HG02623 (cell line): ENCODE measurements around the gene HVCN1.
"Not testable (repeated sequence)": the region's sequence is repeated elsewhere in the genome, so short reads cannot be mapped to it uniquely, and the experiment has no call there.

Experiments used
- ATAC-seq: cut with Tn5 transposase; IDR thresholded peaks from one replicate; pipeline ENCODE4 v1.9.1; 2021; ENCODE audit warnings: moderate library complexity; ENCODE audit not compliant: unreplicated experiment

The HVCN1 gene, protein sequence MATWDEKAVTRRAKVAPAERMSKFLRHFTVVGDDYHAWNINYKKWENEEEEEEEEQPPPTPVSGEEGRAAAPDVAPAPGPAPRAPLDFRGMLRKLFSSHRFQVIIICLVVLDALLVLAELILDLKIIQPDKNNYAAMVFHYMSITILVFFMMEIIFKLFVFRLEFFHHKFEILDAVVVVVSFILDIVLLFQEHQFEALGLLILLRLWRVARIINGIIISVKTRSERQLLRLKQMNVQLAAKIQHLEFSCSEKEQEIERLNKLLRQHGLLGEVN

DNA sequence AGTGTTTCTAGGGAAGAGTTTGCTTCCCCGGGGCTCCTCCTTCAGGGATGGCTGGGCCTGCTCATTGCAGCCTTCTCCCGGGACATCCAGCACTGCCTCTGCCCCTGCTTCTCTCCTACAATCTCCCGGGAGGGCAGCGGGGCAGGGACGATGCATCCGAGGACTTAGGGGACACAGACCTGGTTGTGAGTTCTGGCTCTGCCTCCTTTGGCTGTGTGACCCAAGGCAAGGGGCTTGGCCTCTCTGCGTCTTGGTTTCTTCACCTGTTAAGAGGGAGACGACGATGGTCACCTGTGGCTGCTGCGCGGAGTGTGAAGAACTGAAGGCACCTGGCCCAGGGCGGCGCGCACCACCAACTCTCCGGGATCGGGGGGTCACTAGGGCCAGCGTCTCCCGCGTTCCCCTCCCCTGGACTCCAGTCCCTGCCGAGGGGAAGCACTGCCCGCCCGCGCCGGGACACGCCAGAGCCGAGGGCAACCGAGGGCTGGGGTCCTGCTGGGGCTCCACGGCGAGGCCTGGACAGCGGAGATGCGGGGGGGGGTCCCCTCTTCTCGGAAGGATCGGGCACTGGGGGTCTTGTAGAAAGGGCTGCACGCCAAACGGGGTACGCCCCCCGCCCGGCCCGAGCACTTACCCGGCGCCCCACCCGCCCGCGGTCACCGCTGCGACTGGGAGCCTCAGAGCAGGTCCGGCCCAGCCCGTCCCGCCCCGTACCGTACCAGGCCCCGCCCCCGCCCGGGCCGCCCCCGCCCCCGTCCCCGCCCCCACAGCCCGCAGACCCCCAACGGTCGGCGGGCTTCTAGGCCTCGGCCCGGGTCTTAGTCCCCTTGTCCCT, at the start of gene HVCN1:
Gene HVCN1 (minus strand): TSS at position 670 of the 835 bp plus-strand sequence. CDS start 5,870 bp downstream, outside the sequence.
- ATAC-seq: no peak

DNA sequence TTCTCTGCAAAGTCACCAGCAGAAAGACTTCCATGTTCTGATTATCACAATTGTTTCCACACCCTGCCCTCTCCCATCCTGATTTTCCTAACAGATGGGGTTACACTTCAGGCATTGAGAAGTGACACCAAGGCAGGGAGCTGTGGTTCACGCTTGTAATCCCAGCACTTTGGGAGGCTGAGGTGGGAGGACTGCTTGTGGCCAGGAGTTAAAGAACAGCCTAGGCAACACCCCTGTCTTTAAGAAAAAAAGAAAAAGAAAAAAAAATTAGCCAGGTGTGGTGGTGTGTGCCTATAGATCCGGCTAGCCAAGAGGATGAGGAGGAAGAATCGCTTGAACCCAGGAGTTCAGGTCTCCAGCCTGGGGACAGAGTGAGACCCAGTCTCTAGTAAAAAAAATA, 48.6 kb upstream of the HVCN1 start:
- ATAC-seq: no peak

DNA sequence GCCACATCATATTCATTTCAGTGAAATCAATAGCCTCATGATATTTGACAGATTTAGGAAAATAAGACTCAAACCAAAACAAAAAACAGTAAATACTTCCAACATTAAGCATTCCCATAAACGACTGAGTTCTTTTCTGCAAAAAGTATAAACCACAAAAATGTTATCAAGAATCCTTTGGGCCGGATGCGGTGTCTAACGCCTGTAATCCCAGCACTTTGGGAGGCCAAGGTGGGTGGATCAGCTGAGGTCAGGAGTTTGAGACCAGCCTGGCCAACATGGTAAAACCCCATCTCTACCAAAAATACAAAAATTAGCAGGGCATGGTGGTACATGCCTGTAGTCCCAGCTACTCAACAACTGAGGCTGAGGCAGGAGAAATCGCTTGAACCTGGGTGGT, 48.1 kb upstream of the HVCN1 start:
- not testable (repeated sequence) for ATAC-seq

DNA sequence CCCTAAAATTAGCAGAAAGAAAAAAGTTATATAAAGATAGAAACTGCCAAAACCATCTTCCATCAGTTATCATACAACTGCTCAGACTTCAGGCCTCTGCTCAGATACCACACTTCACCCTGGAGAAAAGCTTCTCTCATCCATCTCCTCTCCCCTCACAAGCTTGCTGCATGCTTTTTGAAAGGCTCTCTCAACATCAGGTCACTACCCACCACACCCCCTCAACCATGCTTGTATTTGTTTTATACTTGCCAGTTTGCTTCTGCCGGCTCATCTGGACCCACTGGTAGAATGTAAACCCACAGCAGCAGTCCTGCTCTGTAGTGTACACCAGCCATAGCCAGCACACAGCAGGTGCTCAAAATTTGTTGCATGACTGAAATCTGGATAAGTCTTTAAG, 45.0 kb upstream of the HVCN1 start:
- ATAC-seq: no peak

DNA sequence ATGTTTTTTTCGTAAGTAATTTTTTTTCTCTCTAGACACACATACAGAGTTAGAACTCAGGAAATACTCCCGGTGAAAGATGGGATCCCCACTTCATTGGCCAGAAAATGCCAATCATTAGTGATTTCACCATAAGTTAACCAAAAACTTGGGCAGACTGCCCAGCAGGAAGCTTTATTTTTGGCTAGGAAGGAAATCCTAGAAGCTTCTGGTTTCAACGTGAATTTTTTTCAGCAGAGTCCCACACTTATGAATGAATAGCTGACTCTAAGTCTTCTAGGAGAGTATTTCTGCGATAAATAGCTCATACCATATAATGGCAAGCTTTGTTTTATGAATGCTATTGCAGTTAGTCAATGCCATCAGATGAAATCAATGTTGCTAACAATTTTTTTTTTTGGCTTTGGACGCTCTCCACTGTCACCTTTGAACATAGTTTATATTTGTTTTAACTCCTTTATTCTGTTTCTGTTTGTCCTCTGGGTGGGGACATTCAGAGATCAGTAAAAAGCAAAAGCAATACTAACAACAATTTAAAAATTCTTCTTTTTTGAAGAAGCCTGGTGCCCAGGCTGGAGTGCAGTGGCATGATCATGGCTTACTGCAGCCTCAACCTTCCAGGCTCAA, 44.3 kb upstream of the HVCN1 start:
- ATAC-seq: no peak

DNA sequence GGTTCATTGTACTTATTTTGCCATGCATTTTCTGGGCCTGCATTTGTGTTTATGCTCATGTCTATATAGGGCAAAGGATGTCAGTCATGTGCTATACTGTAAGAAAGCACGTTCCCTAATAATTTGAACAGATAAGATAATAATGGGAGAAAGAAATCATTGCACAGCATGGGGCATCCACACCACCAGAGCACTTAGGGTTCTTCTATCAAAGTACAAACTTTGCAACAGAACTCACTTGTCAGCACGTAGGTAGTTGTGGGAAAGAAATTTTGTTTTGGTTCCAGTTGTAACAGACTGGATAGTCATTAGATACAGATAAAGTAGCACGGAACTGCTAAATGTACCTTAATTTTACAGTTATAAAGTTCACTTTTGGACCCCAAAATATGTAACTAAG, 43.7 kb upstream of the HVCN1 start:
- no peak for ATAC-seq

DNA sequence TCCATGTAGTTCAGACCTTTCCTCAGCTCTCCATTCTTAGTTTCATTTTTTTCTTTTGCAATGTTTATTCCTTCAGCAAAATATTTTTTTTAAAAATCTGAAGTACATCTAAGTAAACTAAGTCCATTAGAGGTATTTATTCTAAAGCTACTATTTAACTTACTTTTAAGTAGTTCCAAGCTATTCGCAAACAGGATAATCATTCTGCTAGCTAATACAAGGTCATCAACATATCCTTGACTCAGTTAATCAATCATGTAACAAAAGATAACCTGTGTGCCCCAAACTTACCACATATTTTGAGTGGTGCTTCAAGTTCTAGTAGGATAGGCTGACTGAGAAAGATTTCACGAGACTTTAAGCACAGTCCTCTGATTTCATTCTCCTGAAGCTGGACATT, 42.6 kb upstream of the HVCN1 start:
- no peak for ATAC-seq

DNA sequence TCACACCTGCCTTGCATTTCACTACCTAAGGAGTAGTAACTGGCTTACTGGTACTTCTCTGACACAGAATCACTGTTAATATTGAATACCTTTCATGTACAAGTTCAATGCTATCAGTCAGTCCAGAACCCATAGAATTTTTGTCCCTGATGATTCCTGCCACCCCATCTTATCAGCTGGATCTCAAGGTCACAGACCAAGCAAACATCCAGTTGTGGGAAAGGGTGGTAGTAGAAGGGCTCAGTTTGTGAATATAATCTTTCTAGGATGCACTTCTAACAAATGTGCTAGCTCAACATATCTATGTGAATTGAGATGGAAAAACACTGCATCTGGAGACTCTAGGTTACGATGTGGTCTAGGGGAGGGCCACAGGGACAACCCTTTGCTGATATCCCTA, 39.7 kb upstream of the HVCN1 start:
- ATAC-seq: no peak

DNA sequence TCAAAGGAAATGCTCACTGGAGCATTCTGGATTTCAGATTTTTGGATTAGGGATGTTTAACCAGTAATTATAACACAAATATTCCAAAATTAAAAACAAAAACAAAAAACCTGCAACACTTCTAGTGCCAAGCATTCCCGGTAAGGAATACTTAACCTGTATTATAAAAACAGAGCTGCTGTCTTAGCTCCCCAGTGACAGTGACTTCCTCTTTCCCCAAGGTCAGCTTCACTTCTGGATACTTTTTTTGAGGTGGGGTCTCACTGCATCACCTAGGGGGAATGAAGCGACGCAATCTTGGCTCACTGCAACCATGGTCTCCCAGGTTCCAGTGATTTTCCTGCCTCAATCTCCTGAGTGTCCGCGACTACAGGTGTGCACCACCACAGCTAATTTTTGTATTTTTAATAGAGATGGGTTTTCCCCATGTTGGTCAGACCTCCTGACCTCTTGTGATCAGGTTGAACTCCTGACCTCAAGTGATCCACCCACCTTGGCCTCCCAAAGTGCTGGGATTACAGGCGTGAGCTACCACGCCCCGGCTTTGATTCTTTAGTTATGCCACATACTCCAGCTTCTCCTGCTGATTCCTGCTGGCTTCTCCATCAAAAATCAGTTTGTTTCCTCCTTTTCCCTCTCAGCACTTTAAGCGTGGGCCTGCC, 37.9 kb upstream of the HVCN1 start:
- no peak for ATAC-seq

DNA sequence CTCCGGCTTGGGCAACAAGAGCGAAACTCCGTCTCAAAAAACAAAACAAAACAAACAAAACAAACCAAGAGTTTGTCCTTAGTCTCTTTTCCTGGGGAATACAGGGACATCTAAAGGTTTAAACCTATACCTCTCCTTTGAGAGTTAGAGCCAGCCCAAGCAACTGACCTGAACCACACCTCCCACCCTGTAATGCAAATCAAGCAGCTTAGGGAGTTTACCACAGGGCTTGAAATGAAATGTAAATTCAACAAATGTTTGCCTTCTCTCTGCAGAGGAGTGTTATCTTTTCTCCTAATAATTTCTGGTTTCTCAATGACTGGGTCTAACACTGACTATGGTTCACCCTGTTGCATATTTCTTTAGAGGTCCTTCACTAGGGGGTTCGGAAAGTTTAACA, 37.1 kb upstream of the HVCN1 start:
- ATAC-seq: no peak

DNA sequence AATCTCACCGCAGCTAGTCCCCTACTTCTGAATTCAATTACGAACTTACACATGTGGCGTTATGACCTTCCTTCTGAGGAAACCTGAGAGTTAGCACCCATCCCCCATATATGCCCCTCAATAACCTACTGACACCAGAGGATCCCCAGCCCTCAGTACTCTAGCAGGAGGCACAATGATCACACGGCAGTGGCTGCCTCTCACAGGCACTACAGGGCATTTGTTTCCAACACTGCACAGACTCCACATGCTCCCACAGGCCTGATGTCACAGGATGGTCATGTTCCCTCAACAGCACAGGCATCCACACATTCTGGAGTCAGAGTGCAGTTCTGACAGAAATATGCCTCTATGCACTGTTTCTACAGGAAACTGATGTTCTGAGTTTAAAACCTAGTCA, 36.4 kb upstream of the HVCN1 start:
- ATAC-seq: no peak

DNA sequence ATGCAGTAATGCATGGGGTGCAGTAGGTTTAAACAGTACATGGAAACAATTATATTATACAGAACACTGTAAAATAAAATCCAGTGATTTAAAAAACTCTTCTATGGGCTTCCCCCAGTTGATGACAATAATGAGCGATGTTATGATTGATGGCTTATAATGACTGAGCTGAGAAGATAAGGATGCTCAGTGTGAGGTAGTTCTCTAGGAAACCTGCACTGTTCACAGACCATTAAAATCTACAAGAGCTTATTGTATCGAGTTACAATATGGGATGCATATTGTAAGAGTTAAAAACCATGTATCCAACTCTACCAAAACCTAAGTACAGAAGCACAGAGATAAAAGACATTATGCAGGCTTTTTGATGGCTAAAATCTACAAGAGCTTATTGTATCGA, 34.0 kb upstream of the HVCN1 start:
- not testable (repeated sequence) for ATAC-seq

DNA sequence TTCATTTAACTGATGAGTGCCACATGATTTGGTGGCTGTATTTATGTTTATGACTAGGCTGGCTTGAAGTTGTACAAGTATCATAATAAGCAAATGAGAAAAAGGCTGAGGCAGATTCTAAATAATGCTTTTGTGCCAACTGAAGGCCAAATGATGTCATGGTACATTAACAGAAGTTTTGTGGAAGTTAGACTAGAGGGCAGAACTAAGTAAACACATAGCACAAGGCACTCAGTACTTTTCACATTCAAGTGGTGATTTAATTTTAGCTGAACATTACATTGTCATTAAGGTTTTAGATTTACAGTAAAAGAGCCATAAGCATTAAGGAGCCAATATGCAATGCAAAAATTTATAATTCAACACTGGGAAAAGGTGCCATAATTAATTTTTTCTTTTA, 32.7 kb upstream of the HVCN1 start:
- ATAC-seq: no peak

DNA sequence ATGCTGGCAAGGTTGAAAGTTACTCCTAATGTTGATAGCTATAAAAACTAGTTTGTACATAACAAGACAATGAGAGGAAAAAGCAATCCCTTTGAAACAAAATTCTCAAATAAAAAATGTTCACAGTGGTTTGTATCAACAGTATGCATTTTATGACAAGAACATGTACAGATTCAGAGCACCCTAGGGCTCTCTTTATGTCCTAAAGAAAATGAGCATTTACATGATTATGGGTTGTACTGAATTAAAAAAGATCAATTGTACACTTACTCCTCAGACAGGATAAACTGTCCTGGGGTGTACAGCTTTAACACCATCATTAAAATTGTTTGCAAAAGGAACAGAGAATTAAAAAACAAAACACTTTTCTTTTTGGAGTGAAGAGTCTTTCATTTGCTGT, 31.6 kb upstream of the HVCN1 start:
- ATAC-seq: no peak

DNA sequence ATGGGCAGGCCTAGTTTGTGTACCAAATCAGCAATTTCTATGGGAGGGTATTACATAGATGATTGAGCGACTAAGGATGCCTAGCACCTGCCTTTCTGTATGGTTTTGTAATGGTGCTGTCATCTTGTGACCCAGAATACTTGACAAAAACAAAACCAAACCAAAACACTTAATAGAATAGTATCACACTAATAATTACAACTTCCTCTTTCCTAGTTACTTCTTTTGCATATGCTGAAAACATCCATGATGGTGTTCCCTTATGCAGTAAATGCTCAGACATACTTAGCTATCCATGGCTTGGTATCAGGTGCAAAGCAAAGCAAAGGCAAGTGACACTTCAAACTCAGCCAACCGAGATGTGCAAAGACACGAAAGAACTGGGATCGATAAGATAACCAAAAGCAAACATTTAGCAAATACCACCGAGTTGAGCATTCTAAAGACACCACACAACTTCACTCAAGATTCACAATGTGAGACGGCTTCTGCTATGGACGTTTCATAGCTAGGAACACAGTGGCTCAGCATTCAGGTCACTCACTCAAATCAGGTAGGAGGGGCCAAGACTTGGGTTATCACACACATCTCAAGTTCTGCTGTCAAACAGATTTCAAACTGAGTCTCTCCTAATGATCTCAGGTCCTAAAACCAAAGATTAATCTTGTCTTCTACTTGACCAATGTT, 29.4 kb upstream of the HVCN1 start:
- no peak for ATAC-seq

DNA sequence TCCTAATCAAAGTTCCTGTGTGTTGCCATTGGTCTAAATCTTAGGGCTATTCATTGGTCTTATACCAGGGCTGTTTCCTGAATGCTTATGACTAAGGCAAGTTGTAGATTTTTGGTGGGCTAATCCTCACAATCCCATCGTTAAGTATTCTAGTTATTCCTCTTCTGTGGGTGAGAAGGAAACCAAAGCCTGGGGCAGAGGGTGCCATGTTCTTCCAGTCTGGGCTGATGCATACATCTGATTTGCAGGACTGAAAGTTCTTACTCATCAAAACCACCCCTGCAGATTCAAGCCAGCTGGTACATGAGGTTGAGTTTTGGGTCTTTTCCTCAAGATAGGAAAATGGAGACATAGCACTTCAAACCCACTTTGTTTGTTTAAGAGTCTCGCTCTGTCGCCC, 28.1 kb upstream of the HVCN1 start:
- no peak for ATAC-seq

DNA sequence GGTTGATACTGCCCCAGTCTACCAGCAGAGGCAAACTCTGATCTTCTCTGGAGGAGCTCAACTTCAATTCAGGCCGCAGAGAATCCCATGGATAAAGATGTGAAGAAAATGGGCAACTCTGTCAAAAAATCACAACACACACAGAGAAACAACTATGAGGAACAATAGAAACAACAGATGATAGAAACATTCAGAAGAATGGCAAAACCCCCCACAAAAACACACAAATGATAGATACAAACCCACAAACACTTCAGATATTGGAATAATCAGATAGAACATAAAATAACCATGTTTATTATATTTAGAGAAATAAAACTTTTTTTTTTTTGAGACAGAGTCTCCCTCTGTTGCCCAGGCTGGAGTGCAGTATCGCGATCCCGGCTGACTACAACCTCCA, 20.0 kb upstream of the HVCN1 start:
- ATAC-seq: no peak

DNA sequence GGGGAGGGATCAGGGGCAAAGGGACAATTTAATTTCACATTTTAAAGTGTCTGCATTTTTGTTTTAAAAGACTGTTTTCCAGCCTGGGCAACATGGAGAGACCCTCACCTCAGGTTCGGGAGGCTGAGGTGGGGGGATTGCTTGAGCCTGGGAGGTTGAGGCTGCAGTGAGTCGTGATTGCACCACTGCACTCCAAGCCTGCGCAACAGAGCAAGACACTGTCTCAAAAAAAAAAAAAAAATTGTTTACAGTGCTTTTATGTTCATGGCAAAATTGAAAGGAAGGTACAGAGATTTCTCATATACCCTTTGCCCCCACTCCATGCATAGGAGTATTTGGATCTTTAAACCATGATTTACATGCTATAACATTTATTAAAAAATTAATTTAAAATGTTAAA, 16.4 kb upstream of the HVCN1 start:
- no peak for ATAC-seq

DNA sequence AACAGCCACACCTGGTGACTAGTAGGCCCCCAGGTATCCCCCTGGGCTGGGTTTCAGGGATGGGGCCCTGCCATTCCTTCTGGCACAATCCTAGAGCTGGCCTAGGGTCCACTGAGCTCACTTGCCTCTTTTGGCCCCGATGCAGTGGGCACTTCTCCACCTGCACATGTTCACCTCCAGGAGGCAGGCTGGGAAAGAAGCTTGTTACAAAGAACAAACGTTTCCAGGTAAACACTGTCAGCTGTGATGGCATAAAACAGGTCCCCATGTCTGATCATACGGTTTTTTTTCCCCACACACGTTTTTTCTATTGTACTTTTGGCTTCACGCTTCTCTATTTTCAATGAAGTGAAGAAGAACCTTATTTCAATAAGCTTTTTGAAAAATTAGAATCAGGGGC, 15.8 kb upstream of the HVCN1 start:
- ATAC-seq: no peak

DNA sequence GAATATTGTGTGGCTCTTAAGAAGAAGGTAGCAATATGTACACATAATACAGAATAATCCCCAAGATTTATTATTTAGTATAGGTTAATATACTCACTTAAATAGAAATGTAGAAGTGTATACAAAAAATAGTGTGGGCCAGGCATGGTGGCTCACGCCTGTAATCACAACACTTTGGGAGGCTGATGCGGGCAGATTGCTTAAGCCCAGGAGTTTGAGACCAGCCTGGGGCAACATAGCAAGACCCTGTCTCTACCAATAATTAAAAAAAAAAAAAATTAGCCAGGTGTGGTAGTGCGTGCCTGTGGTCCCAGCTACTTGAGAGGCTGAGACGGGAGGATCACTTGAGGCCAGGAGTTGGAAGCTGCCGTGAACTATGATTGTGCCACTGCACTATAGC, 15.3 kb upstream of the HVCN1 start:
- ATAC-seq: no peak

DNA sequence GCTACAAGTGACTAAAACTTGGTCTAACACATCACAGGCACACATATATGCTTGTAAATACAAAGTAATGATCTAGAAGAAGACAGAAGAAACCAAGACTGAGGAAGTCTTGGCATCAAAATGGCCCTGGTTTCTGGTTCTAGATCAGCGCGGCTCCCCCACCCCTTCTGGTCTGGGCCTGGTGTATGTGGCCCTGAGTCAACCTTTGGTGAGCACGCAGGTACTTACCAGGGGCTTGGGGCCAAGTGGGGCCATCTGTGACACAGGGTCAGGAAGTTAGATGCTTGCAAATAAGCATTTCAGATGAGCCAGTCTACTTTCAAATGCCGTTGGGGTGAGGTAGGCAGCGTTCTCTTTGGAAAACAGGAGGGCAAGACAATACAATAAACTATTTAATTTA, 13.2 kb upstream of the HVCN1 start:
- no peak for ATAC-seq
